Suppressor macrophage treated with lipopolysaccharide for 1 hour (primary cell): ENCODE measurements around the gene DUOX1.

Experiments
- DNase-seq, 3 donors: peaks; one replicate each; pipeline ENCODE4 v3.0.0-alpha.2; 2020 to 2022

DUOX1 gene

GRCh38 chr15:45143946-45144345 lies 14.2 kb downstream of the DUOX1 start:
- no peak for DNase-seq

GRCh38 chr15:45144775-45145174 lies 15.0 kb downstream of the DUOX1 start:
- no peak for DNase-seq

GRCh38 chr15:45146405-45146804 lies 16.6 kb downstream of the DUOX1 start:
- DNase-seq = peak; percentile 38 to 57 (median 44)

- no peak for DNase-seq
Measured at GRCh38 chr15:45147606-45148005, 17.8 kb downstream of the DUOX1 start.

GRCh38 chr15:45148076-45149059 lies 18.6 kb downstream of the DUOX1 start:
- DNase-seq = no peak

DNA sequence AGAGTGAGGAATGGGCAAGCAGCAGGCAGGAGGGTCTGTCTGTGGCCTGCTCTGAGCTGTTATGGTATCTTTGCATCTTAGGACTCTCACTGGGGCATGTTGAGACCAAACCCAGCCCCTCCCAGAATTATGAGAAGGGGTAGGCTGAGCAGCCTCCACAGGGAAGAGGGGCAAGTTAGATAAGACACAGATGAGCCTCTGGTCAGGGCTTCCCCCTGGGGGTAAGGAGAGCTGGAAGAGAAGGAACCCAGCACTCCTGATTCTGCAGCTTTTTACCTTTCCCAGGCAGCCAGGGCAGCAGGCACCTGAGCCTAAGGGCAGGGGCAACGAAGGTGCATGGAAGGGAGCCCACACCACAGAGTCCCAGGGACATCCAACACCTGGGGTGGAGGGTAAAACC lies 19.3 kb downstream of the DUOX1 start:
- no peak for DNase-seq

- no peak for DNase-seq
Measured at GRCh38 chr15:45150481-45150880, 20.7 kb downstream of the DUOX1 start.

DNA sequence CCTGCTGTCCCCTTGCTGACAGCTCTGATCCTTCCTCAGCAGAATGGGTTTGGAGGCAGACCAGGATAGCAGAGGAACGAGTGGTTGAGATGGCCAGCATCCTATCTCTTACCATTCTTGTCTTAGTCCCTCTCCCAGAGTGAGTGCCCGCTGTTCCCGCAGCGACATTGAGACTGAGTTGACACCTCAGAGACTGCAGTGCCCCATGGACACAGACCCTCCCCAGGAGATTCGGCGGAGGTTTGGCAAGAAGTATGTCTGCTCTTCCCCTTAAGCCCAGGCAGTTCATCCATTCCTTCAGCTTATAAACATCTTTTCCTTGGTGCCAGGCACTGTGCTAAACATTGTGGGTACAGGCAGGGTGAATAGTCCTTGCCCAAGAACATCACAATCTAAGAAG lies 21.2 kb downstream of the DUOX1 start:
- no peak for DNase-seq

DNA sequence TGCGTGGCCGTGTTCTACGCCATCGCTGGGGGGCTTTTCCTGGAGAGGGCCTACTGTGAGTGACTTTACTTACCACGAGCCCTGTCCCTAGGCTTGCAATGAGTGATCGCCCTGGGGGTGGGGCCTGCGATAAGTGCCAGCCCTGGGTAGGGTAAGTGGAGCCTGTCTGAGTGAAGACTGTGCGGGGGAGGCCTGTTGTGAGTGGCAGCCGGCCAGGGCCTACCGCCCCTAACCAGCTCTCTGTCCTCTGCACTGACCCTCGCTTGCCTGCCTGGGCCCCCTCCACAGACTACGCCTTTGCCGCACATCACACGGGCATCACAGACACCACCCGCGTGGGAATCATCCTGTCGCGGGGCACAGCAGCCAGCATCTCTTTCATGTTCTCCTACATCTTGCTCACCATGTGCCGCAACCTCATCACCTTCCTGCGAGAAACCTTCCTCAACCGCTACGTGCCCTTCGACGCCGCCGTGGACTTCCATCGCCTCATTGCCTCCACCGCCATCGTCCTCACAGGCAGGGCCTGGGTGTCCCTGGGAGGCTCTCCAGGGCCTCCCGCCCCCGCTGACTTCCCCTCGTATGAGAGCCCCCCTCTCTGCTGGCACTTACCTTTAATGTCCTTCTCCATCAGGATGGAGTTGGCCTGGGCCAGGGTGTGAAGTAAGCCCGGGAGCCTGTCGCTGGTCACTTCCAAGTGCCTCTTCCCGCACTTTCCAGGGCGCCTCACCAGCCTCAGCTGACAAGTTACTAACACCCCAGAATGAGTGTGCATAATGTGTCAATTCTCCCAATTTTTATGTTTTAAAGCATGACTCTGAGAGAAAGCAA lies 22.4 kb downstream of the DUOX1 start:
- DNase-seq = no peak

DNA sequence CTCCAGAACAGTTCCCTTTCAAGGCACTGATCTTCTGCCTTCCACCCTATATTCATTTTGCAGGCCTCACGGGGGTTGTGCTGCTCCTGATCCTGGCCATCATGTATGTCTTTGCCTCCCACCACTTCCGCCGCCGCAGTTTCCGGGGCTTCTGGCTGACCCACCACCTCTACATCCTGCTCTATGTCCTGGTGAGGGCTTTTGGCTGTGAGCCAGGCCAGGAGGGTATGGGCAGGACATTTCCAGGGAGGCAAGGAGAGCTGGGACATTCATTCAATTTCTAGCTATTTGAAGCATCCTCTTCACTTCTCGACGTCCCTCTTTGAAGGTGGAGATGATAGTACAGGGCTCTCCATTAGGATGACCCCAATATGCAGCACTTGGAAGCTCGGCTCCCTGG lies 25.9 kb downstream of the DUOX1 start:
- DNase-seq = no peak

DNA sequence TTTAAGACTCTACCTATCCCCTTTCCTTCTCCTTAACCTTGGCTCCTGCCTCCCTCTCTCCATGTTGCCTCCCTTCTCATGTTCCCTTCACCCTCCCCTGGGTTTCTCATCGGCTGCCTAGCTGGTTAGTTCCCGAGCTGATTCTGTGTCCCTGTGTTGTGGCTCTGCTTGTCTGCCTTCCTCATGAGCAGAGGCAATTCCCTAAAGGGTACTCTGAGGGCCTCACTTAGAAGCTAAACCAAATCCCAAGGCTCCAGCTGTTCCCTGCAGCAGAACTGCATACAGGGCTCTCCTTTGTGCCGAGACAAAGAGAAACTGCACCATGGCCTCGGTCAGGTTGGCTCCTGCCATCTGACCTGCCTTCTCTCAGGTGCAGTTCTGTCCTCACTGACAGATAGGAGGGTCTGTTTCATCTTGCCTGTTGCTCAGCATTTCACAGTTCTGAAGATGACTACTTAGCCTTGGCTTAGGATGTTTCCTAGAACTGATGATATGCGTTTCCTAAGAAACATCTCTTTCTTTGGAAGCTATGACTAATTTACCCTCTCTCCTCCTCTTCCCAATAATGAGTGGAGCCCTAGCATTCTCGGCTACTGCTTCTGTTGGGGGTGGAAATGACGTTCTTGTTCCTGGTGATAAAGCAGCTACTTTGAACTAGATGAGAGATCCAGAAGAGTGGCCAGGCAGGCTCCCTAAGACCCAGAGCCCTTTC lies 27.1 kb downstream of the DUOX1 start:
- no peak for DNase-seq

DNA sequence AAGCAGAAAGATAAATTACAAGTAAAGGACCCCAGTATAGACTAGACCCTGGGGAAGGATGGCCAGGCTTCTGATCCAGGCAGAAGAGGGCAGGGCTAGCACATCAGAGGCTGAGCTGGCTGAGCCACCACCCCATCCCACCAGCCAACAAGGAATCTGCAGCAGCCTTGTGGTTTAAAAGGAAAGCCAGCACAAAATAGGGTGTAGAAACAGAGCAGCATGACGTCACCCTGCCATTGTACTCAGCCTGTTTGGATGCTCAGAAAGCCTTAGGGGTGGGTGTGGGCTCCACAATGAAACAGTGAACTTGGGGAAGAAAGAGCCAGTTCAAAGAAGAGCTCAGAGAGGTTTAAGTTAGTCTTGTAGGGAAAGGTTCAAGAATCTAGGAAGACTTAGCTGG lies 28.2 kb downstream of the DUOX1 start:
- DNase-seq = peak; percentile 16 to 33 (median 24)

DNA sequence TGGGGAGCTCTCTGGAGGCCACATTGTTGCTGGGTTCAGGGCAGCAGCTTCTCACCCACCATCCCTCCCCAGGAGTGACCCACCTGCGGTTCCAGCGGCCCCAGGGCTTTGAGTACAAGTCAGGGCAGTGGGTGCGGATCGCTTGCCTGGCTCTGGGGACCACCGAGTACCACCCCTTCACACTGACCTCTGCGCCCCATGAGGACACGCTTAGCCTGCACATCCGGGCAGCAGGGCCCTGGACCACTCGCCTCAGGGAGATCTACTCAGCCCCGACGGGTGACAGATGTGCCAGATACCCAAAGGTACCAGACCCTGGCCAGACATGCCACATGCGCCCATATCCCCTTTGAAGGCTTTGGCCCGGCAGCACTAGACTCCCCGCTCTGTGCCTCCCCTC lies 31.9 kb downstream of the DUOX1 start:
- no peak for DNase-seq

GRCh38 chr15:45162771-45163507 lies 33.1 kb downstream of the DUOX1 start:
- DNase-seq = peak; percentile 81 to 89 (median 86)

DNA sequence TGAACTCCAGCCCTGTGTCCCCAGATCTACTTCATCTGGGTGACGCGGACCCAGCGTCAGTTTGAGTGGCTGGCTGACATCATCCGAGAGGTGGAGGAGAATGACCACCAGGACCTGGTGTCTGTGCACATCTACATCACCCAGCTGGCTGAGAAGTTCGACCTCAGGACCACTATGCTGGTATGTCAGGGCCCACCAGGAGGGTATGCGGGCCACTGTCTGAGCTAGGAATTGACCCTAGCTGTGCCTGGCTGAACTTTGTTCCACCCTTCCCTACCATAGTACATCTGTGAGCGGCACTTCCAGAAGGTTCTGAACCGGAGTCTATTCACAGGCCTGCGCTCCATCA lies 33.7 kb downstream of the DUOX1 start:
- no peak for DNase-seq

GRCh38 chr15:45164914-45165313 lies 35.1 kb downstream of the DUOX1 start:
- no peak for DNase-seq

GRCh38 chr15:45165536-45165935 lies 35.7 kb downstream of the DUOX1 start:
- DNase-seq = no peak

- DNase-seq = peak; percentile 89 to 93 (median 90)
Measured at GRCh38 chr15:45166834-45167630, 37.2 kb downstream of the DUOX1 start.

DNA sequence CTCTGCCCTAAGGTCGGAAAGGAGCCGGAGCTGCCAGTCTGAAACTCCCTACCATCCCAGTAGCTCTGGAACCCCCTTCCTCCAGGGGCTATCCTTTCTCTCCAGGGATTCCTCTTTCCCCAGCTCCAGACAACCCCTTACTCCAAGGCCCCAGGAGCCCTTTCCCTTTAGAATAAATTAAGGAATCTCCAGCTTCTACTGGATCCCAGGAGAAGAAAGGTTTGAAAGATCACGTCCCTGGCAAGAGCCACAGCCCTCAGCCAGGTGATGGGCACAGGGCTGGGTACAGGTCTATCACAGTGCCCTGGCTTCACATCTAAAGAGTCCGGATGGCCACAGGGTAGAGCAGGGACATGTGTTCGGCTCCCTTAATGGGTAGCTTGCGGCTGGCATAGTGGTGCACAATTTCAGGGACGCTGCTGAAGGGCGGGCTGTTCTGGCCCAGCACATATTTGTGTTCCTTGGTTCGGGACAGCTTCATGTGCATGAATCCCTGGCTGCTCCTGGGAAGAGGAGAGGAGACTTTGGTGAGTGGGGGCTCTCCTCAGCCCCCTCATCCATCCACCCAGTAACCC lies 37.9 kb downstream of the DUOX1 start:
- DNase-seq = no peak

DNA sequence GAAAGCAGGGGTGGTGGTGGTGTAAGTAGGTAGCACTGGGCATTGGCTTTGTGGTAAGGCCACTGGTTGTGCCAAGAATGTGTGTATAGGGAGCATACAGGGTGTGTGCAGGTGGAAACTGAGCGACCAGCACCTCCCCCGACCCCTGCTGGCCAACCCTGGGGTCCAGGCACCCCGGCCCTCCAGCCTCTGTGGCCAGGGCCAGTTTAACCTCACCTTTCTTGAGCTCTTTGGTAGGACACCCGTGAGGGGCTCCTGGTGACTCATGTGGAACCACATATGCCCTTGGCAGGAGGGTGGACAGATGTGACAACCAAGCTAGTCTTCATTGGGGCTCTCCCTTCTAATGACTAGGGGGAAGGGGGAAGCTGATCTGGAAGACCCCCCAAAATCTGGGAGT lies 38.5 kb downstream of the DUOX1 start:
- DNase-seq = no peak
